Hepatocyte (in vitro differentiated cells): ENCODE results near the gene THYN1. TPM values are rescaled to one million over a fixed set of nuclear protein-coding genes. Genes with fewer than 3 reads are reported as not detected.

Source experiments
- DNase-seq: peaks from one replicate; pipeline ENCODE4 v3.0.0-alpha.2; 2016; ENCODE audit warnings: low spot score
- H2AFZ ChIP-seq: fragments of 200-600 bp; sonication (generic); 2 replicates; pipeline ENCODE4 v1.6.0; 2016; ENCODE audit warnings: antibody characterized with exemption, mild to moderate bottlenecking
- H3K27ac ChIP-seq: fragments of 200-600 bp; sonication (generic); 2 replicates; pipeline ENCODE4 v1.5.1; 2016; ENCODE audit warnings: mild to moderate bottlenecking
- H3K27me3 ChIP-seq: fragments of 200-600 bp; sonication (generic); 2 replicates; pipeline ENCODE4 v1.6.1; 2016
- H3K36me3 ChIP-seq: fragments of 200-600 bp; sonication (generic); replicated peaks from 2 replicates; pipeline ENCODE4 v1.5.1; 2016; ENCODE audit warnings: low read depth; ENCODE audit not compliant: insufficient read depth
- H3K4me1 ChIP-seq: fragments of 200-600 bp; sonication (generic); 2 replicates; pipeline ENCODE4 v1.5.1; 2016; ENCODE audit warnings: mild to moderate bottlenecking, moderate library complexity; ENCODE audit not compliant: insufficient read depth
- H3K4me2 ChIP-seq: fragments of 200-600 bp; sonication (generic); 2 replicates; pipeline ENCODE4 v1.6.0; 2016
- H3K4me3 ChIP-seq: fragments of 200-600 bp; sonication (generic); 2 replicates; pipeline ENCODE4 v1.5.1; 2016; ENCODE audit warnings: mild to moderate bottlenecking
- H3K79me2 ChIP-seq: fragments of 200-600 bp; sonication (generic); 2 replicates; pipeline ENCODE4 v1.6.0; 2017; ENCODE audit warnings: mild to moderate bottlenecking
- H3K9me2 ChIP-seq: fragments of 200-600 bp; sonication (generic); replicated peaks from 2 replicates; pipeline ENCODE4 v1.6.0; 2017; ENCODE audit warnings: mild to moderate bottlenecking; ENCODE audit not compliant: insufficient read depth
- H3K9me3 ChIP-seq: fragments of 200-600 bp; sonication (generic); 2 replicates; pipeline ENCODE4 v1.5.1; 2016; ENCODE audit warnings: low read depth, mild to moderate bottlenecking
- H4K20me1 ChIP-seq: fragments of 200-600 bp; sonication (generic); 2 replicates; pipeline ENCODE4 v1.6.0; 2016; ENCODE audit warnings: mild to moderate bottlenecking; ENCODE audit not compliant: insufficient read depth, poor library complexity, severe bottlenecking
- CTCF ChIP-seq: fragments of 200-600 bp; sonication (generic); IDR thresholded peaks from 2 replicates; pipeline ENCODE4 v1.5.1; 2016; ENCODE audit warnings: antibody characterized with exemption, mild to moderate bottlenecking; ENCODE audit not compliant: poor library complexity
- EZH2 ChIP-seq: fragments of 200-600 bp; sonication (generic); IDR thresholded peaks from 2 replicates; pipeline ENCODE4 v1.6.1; 2016; ENCODE audit warnings: antibody characterized with exemption, mild to moderate bottlenecking, borderline replicate concordance
- EZH2phosphoT487 ChIP-seq: fragments of 200-600 bp; sonication (generic); IDR thresholded peaks from one replicate; pipeline ENCODE4 v1.6.1; 2018; ENCODE audit warnings: antibody characterized with exemption, mild to moderate bottlenecking, low read depth, moderate library complexity; ENCODE audit not compliant: unreplicated experiment, severe bottlenecking
- WGBS: methylation state at CpG from one replicate; pipeline ENCODE4 v1.1.6; 2016; ENCODE audit warnings: low lambda C conversion rate; ENCODE audit errors: missing lambda C conversion rate; 5-methylcytosine and 5-hydroxymethylcytosine counted together
- polyA plus RNA-seq: library from polyadenylated mRNA; unstranded; fragments of >200 nt; fragmentation: Nextera tagmentation; extraction: Ambion mirVana; gene quantifications from 2 replicates; pipeline ENCODE4 v1.2.1, GENCODE V29; 2016
- total RNA-seq: library from RNA; depleted of rRNA; stranded (reverse); fragments of >200 nt; gene quantifications from 2 replicates; pipeline ENCODE4 v1.2.3, GENCODE V29; 2014

The THYN1 gene
- total RNA-seq (42.3 and 45.7 TPM in 2 replicates), polyA plus RNA-seq (56.4 and 59.8 TPM in 2 replicates)

GRCh38 chr11:134253188-134253993 is at the start of gene THYN1, which contains the start of gene ACAD8:
THYN1 (minus strand) TSS chr11:134253352; CDS start chr11:134252882, 470 bp downstream.
ACAD8 (plus strand) TSS chr11:134253568; CDS start chr11:134253601, 33 bp downstream.
- DNase-seq: peak; percentile 97
- H3K9me2 ChIP-seq: no peaks in the 10 kb centered on the region
- H3K79me2 ChIP-seq: peaks cover 29% of the 10 kb centered on the region
- H3K27me3 ChIP-seq: no peaks in the 10 kb centered on the region
- WGBS: 1% methylated on average over 66 of the region's 70 CpGs
- peak within 1 kb of the TSS; percentile 95 for H2AFZ ChIP-seq
- peak within 1 kb of the TSS; percentile 73 for H3K27ac ChIP-seq
- no peaks in the 10 kb centered on the region for H4K20me1 ChIP-seq
- H3K4me1 ChIP-seq: peaks cover 4% of the 10 kb centered on the region
- H3K4me3 ChIP-seq: peak within 1 kb of the TSS; percentile 85
- TF ChIP-seq EZH2 (no peak), EZH2phosphoT487 (no peak), CTCF (no peak)
- no peaks in the 10 kb centered on the region for H3K36me3 ChIP-seq
- no peaks in the 10 kb centered on the region for H3K9me3 ChIP-seq
- H3K4me2 ChIP-seq: peak within 1 kb of the TSS; percentile 92

DNA sequence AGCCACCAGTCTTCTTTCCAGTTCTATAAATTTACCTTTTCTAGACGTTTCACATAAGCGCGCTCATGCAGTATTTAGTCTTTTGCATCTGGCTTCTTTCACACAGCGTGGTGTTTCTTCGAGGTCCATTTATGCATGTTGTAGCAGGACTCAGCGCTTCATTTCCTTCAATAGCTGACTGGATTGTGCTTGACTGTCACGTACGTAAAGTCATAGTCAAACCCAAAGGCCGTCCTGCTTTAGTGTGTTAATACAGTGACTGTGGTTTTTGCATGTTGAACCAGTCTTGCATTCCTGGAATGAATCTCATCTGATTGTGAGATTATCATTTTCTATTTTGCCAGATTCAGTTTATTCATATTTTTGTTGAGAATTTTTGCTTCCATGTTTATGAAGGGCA is 41.5 kb upstream of the THYN1 start:
- no peaks in the 10 kb centered on the region for H4K20me1 ChIP-seq
- H3K9me3 ChIP-seq: no peaks in the 10 kb centered on the region
- H3K27ac ChIP-seq: no peak overlapping the region
- WGBS: 65% methylated on average over 9 of the region's 9 CpGs
- no peaks in the 10 kb centered on the region for H3K9me2 ChIP-seq
- no peaks in the 10 kb centered on the region for H3K4me1 ChIP-seq
- no peaks in the 10 kb centered on the region for H3K79me2 ChIP-seq
- H3K4me3 ChIP-seq: no peak overlapping the region
- no peak overlapping the region for H3K4me2 ChIP-seq
- TF ChIP-seq CTCF (no peak), EZH2 (no peak), EZH2phosphoT487 (no peak)
- H2AFZ ChIP-seq: no peak overlapping the region
- no peaks in the 10 kb centered on the region for H3K36me3 ChIP-seq
- no peaks in the 10 kb centered on the region for H3K27me3 ChIP-seq
- no peak for DNase-seq

DNA sequence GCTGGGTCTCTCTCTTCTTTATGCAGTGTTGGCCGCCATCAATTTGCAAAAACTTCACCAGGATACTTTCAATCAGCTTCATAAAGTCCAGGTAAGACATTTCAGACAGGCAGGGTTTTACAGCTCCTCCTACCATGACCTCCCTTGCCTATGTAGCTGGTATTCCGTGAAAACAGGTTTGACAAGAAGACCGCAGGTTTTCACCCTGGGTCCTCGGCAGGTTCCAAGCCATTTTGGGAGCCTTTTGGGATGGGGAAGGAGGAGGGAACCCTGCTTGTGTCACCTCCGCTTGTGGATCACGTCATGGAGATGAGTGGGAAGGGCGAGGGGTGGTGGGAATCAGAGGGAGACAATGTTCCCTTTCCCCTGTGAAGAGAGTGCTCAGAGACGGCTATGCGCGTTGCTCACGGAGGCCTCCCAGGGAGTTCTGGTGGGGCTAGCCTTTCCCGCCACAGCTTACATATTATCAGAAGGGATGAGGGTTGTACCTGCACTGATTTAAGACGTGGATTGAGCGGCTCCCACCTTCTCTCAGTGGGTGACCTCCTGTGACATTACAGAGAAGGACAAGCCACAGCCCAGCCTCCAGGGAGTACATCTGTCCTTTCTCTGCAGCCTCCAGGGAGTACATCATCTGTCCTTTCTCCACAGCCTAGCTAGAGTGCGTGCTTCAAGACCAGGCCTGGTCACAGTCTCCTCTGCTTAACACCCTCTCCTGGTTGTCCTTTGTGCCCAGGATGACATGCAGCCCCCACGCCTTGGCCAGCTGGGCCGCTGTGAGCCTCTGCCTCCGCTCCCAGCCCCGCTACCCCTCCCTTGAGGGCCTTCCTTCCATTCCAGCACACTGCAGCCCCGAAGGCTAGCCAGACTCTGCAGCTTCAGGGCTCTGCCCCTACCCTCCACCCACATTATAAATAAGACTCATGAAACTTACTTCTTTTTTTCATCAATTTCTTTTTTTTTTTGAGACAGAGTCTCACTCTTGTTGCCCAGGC is 40.3 kb upstream of the THYN1 start:
- no peak for TF ChIP-seq EZH2phosphoT487
- no peak for TF ChIP-seq CTCF
- no peak for TF ChIP-seq EZH2
- H3K36me3 ChIP-seq: no peaks in the 10 kb centered on the region
- no peaks in the 10 kb centered on the region for H3K9me3 ChIP-seq
- 81% methylated on average over 20 of the region's 20 CpGs for WGBS
- no peaks in the 10 kb centered on the region for H3K9me2 ChIP-seq
- no peak overlapping the region for H3K4me2 ChIP-seq
- no peaks in the 10 kb centered on the region for H4K20me1 ChIP-seq
- no peak overlapping the region for H3K4me3 ChIP-seq
- H3K4me1 ChIP-seq: no peaks in the 10 kb centered on the region
- no peaks in the 10 kb centered on the region for H3K27me3 ChIP-seq
- H2AFZ ChIP-seq: no peak overlapping the region
- H3K27ac ChIP-seq: no peak overlapping the region
- H3K79me2 ChIP-seq: no peaks in the 10 kb centered on the region
- no peak for DNase-seq
